K562 (cell line): ENCODE results near the gene DENND2C. TPM values are rescaled to one million over a fixed set of nuclear protein-coding genes. Genes with fewer than 3 reads are reported as not detected.

Experiments
- DACH1 ChIP-seq: fragments of 450-650 bp; IDR thresholded peaks from 2 replicates; pipeline ENCODE4 v1.6.1; 2018; ENCODE audit not compliant: partially characterized antibody
- ELK3 ChIP-seq: fragments of 450-650 bp; formaldehyde crosslinking; IDR thresholded peaks from 2 replicates; pipeline ENCODE4 v1.4.0; 2020; ENCODE audit warnings: mild to moderate bottlenecking
- PBX2 ChIP-seq, 2 experiments: IDR thresholded peaks in 1 of 2; conservative IDR thresholded peaks in 1 of 2; 2 replicates each; pipeline ENCODE4 v1.6.1; 2016; ENCODE audit warnings: low read depth in 2 of 2, mild to moderate bottlenecking in 1 of 2, missing compliant biosample characterization in 1 of 2, missing genetic modification characterization in 1 of 2, moderate library complexity in 1 of 2
- PRMT5 ChIP-seq: sonication (generic); formaldehyde crosslinking; IDR thresholded peaks from 2 replicates; pipeline ENCODE4 v1.5.0; 2020; ENCODE audit warnings: missing genetic modification reagents
- ZNF316 ChIP-seq: fragments of 450-650 bp; IDR thresholded peaks from 2 replicates; pipeline ENCODE4 v1.6.1; 2016
- polyA plus RNA-seq, 8 experiments: library from polyadenylated mRNA; depleted of rRNA in 4 of 8; stranded (reverse) in 5 of 8; unstranded in 3 of 8; fragments of >200 nt; fragmentation: Nextera tagmentation in 2 of 8; fragmentation: Illumina TruSeq in 1 of 8; extraction: Ambion mirVana in 2 of 8; extraction: Trizol in 1 of 8; gene quantifications; 2 replicates each; pipeline versions ENCODE4 v1.2.1 to v1.2.3, GENCODE V29; 2011 to 2014; ENCODE audit warnings: inconsistent platforms in 1 of 8, missing spikeins in 1 of 8
- total RNA-seq, 7 experiments: library from RNA; depleted of rRNA in 6 of 7; stranded (reverse); fragments of >200 nt in 6 of 7; fragmentation: Illumina TruSeq in 2 of 7; extraction: Trizol in 2 of 7; gene quantifications; 2 replicates each; pipeline versions ENCODE4 v1.2.1 to v1.2.3, GENCODE V29; 2011 to 2021; ENCODE audit warnings: low replicate concordance in 1 of 7
- TF ChIP-seq, protein P1 (sequence below): fragments of 450-650 bp; formaldehyde crosslinking; IDR thresholded peaks from 2 replicates; pipeline ENCODE4 v1.4.0; 2020; ENCODE audit warnings: mild to moderate bottlenecking, moderate library complexity
- TF ChIP-seq, protein P2 (sequence below), 2 experiments: fragments of 450-650 bp; conservative IDR thresholded peaks; 2 replicates each; pipeline ENCODE4 v1.6.1; 2017; ENCODE audit warnings: mild to moderate bottlenecking in 2 of 2, moderate library complexity in 2 of 2

Gene DENND2C
- total and polyA plus RNA-seq, 9 of the 15 experiments (the other 6 are each of a cell fraction or from before 2014, with no cell fraction given), result 0.03 to 0.25 (median 0.14) TPM

DNA sequence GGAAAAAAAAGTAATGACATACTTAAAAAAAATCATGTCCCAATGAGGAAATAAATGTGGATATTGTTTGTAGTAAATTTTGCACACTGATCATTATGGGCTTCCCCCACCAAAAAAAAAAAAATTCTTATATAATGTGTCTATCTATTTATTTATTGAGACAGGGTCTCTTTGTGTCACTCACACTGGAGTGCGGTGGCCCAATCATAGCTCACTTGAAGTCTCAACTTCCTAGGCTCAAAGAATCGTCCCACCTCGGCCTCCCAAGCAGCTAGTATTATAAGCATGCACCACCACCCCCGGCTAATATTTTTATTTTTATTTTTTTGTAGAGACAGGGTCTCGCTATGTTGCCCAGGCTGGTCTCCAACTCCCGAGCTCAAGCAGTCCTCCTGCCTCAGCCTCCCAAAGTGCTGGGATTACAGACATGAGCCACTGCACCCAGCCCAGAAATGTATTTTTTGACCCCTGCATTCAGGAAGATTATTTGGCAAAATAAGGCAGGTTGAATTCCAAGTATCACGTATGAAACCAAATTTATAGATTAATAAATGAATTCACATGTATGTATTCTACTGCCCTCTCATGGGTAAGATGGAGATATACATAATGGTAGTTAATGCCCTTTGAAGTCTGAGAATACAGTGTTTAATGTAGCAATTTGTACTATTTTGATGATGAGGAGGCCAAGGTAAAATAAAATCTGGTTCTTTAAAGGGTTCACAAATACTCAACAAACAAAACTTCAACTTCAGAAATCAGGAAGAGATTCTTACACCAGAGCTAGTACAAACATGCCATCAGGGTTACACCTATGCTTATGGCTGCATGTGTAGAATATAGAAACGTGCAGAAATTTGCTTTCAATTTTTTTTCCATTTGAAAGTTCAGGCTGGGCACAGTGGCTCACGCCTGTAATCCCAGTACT is 1.4 kb upstream of the DENND2C start (continued):
- no peak for TF ChIP-seq ELK3 (CRISPR knock-in tag)
- TF ChIP-seq, protein P1, sequence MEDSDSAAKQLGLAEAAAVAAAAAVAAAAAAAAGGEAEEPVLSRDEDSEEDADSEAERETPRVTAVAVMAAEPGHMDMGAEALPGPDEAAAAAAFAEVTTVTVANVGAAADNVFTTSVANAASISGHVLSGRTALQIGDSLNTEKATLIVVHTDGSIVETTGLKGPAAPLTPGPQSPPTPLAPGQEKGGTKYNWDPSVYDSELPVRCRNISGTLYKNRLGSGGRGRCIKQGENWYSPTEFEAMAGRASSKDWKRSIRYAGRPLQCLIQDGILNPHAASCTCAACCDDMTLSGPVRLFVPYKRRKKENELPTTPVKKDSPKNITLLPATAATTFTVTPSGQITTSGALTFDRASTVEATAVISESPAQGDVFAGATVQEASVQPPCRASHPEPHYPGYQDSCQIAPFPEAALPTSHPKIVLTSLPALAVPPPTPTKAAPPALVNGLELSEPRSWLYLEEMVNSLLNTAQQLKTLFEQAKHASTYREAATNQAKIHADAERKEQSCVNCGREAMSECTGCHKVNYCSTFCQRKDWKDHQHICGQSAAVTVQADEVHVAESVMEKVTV (CRISPR knock-in tag), result peak; percentile 31; the same call in 1 of the 2 replicates
- TF ChIP-seq ZNF316, result no peak
- TF ChIP-seq, protein P2, sequence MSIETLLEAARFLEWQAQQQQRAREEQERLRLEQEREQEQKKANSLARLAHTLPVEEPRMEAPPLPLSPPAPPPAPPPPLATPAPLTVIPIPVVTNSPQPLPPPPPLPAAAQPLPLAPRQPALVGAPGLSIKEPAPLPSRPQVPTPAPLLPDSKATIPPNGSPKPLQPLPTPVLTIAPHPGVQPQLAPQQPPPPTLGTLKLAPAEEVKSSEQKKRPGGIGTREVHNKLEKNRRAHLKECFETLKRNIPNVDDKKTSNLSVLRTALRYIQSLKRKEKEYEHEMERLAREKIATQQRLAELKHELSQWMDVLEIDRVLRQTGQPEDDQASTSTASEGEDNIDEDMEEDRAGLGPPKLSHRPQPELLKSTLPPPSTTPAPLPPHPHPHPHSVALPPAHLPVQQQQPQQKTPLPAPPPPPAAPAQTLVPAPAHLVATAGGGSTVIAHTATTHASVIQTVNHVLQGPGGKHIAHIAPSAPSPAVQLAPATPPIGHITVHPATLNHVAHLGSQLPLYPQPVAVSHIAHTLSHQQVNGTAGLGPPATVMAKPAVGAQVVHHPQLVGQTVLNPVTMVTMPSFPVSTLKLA (conservative IDR thresholded peaks at IDR 0.05), result no peak
- TF ChIP-seq PBX2 (CRISPR knock-in tag; IDR thresholded peaks at IDR 0.05; ENCODE audit: low read depth), result no peak
- TF ChIP-seq PBX2 (tag; conservative IDR thresholded peaks at IDR 0.05; ENCODE audit: low read depth), result no peak
- TF ChIP-seq PRMT5 (CRISPR knock-in tag), result no peak
- peak; percentile 33 for TF ChIP-seq DACH1
